ENCODE measurements around the gene CYP2B6. TPM values are rescaled to one million over a fixed set of nuclear protein-coding genes. Genes with fewer than 3 reads are reported as not detected.

Gene CYP2B6
- total and polyA plus RNA-seq, 2 donors (not counting 3 experiments of a cell fraction or from before 2014, with no cell fraction given) = not detected

- Histone ChIP-seq H2AFZ (ENCODE audit: low read depth, low read length) (no peak overlapping the region), H3K4me1 (ENCODE audit: control insufficient read depth, extremely low read depth, insufficient read depth, low read length) (no peaks in the 10 kb centered on the region), H3K27ac (ENCODE audit: insufficient read depth, low read depth, low read length) (no peak overlapping the region), H3K79me2 (ENCODE audit: control insufficient read depth, insufficient read depth, low read length) (no peaks in the 10 kb centered on the region), H3K4me3 (replicated peaks in 1 of 3; ENCODE audit: insufficient read depth in 1 of 3, low read depth in 1 of 3, low read length in 3 of 3) (no peak overlapping the region), H4K20me1 (replicated peaks; ENCODE audit: control insufficient read depth, extremely low read depth, insufficient read depth, low read length) (no peaks in the 10 kb centered on the region), H3K9me1 (replicated peaks; ENCODE audit: control insufficient read depth, extremely low read depth, insufficient read depth, low read length) (no peaks in the 10 kb centered on the region), H3K27me3 (ENCODE audit: control insufficient read depth in 2 of 2, insufficient read depth in 2 of 2, low read length in 2 of 2) (no peaks in the 10 kb centered on the region), H3K36me3 (ENCODE audit: control insufficient read depth in 2 of 2, extremely low read depth in 1 of 2, insufficient read depth in 2 of 2, low read length in 2 of 2) (no peaks in the 10 kb centered on the region), H3K4me2 (ENCODE audit: insufficient read depth, low read length) (no peak overlapping the region), H3K9ac (replicated peaks; ENCODE audit: extremely low read depth, insufficient read depth, low read length) (no peak overlapping the region), H3K9me3 (replicated peaks; ENCODE audit: control insufficient read depth, insufficient read depth, low read length) (no peaks in the 10 kb centered on the region)
- ChIA-PET CTCF (interaction anchor here (1.3 kb wide), 1 partner anchor 23 kb away, joined by 3 read pairs; no protein-coding TSS in a partner anchor), POLR2A (no interaction called here)
- intact Hi-C loops (cut with micrococcal nuclease) (no loop called here), dilution Hi-C loops (cut with MboI; ENCODE audit: extremely low pct_ligation_motif_present, low sequenced_read_pairs) (no loop called here)
- DNase-seq (ENCODE audit: low read depth, low spot score) = no peak
- no peak for TF ChIP-seq POLR2AphosphoS5 (IDR thresholded peaks at IDR 0.05; ENCODE audit: insufficient read depth, low read depth, low read length)
- TF ChIP-seq JUN (IDR thresholded peaks at IDR 0.05; ENCODE audit: borderline replicate concordance, insufficient read depth, insufficient read length, low read depth) = no peak
- no peak for TF ChIP-seq GATA2 (IDR thresholded peaks at IDR 0.05; ENCODE audit: insufficient read depth, insufficient read length, low read depth, low read length)
- no peak for TF ChIP-seq POLR2A (IDR thresholded peaks at IDR 0.05; ENCODE audit: low read depth, low read length)
- no peak for FAIRE-seq
- BruUV-seq (replicated peaks) = no TSS peak
Observed at GRCh38 chr19:41000310-41000737, 9.2 kb downstream of the CYP2B6 start.

GRCh38 chr19:41001243-41001971 is 10.3 kb downstream of the CYP2B6 start:
- Histone ChIP-seq H3K9ac (replicated peaks; ENCODE audit: extremely low read depth, insufficient read depth, low read length) (no peak overlapping the region), H3K27ac (ENCODE audit: insufficient read depth, low read depth, low read length) (no peak overlapping the region), H3K27me3 (ENCODE audit: control insufficient read depth in 2 of 2, insufficient read depth in 2 of 2, low read length in 2 of 2) (no peaks in the 10 kb centered on the region), H3K79me2 (ENCODE audit: control insufficient read depth, insufficient read depth, low read length) (no peaks in the 10 kb centered on the region), H4K20me1 (replicated peaks; ENCODE audit: control insufficient read depth, extremely low read depth, insufficient read depth, low read length) (no peaks in the 10 kb centered on the region), H3K9me1 (replicated peaks; ENCODE audit: control insufficient read depth, extremely low read depth, insufficient read depth, low read length) (no peaks in the 10 kb centered on the region), H3K9me3 (replicated peaks; ENCODE audit: control insufficient read depth, insufficient read depth, low read length) (no peaks in the 10 kb centered on the region), H3K36me3 (ENCODE audit: control insufficient read depth in 2 of 2, extremely low read depth in 1 of 2, insufficient read depth in 2 of 2, low read length in 2 of 2) (no peaks in the 10 kb centered on the region), H3K4me2 (ENCODE audit: insufficient read depth, low read length) (no peak overlapping the region), H3K4me1 (ENCODE audit: control insufficient read depth, extremely low read depth, insufficient read depth, low read length) (no peaks in the 10 kb centered on the region), H2AFZ (ENCODE audit: low read depth, low read length) (no peak overlapping the region), H3K4me3 (replicated peaks in 1 of 3; ENCODE audit: insufficient read depth in 1 of 3, low read depth in 1 of 3, low read length in 3 of 3) (no peak overlapping the region)
- ChIA-PET POLR2A (no interaction called here), CTCF (interaction anchor here (1.3 kb wide), 1 partner anchor 22 kb away, joined by 3 read pairs; no protein-coding TSS in a partner anchor)
- intact Hi-C loops (cut with micrococcal nuclease) (no loop called here), dilution Hi-C loops (cut with MboI; ENCODE audit: extremely low pct_ligation_motif_present, low sequenced_read_pairs) (no loop called here)
- TF ChIP-seq JUN (IDR thresholded peaks at IDR 0.05; ENCODE audit: borderline replicate concordance, insufficient read depth, insufficient read length, low read depth) (no peak), CTCF (IDR thresholded peaks at IDR 0.05; ENCODE audit: extremely low read depth in 1 of 2, insufficient read depth in 1 of 2, low read depth in 1 of 2, low read length in 2 of 2) (no peak), MAX (IDR thresholded peaks at IDR 0.05; ENCODE audit: insufficient read depth, insufficient read length) (no peak), GATA2 (IDR thresholded peaks at IDR 0.05; ENCODE audit: insufficient read depth, insufficient read length, low read depth, low read length) (no peak), MYC (IDR thresholded peaks at IDR 0.05; ENCODE audit: low read depth, low read length) (no peak), POLR2AphosphoS5 (IDR thresholded peaks at IDR 0.05; ENCODE audit: insufficient read depth, low read depth, low read length) (no peak), POLR2A (IDR thresholded peaks at IDR 0.05; ENCODE audit: low read depth, low read length) (no peak), FOS (IDR thresholded peaks at IDR 0.05; ENCODE audit: borderline replicate concordance, insufficient read depth, low read length) (no peak)
- DNase-seq (ENCODE audit: low read depth, low spot score) (no peak), FAIRE-seq (no peak)
- no TSS peak for BruUV-seq (replicated peaks)

All from endothelial cell of umbilical vein (primary cell).